Loucy (cell line): ENCODE data around the gene HDAC10.

ENCODE experiments used
- H2AFZ ChIP-seq: fragments of 200-600 bp; sonication (generic); 2 replicates; pipeline ENCODE4 v1.6.0; 2016; ENCODE audit warnings: antibody characterized with exemption, mild to moderate bottlenecking, low read length, moderate library complexity
- H3F3A ChIP-seq: fragments of 200-600 bp; 2 replicates; pipeline ENCODE4 v1.6.0; 2016; ENCODE audit warnings: antibody characterized with exemption, low read depth, mild to moderate bottlenecking
- H3K27me3 ChIP-seq: fragments of 200-600 bp; sonication (generic); 2 replicates; pipeline ENCODE4 v1.6.1; 2014; ENCODE audit warnings: low read length, mild to moderate bottlenecking; ENCODE audit not compliant: insufficient read depth, poor library complexity, severe bottlenecking
- H3K36me3 ChIP-seq: fragments of 200-600 bp; sonication (generic); 2 replicates; pipeline ENCODE4 v1.6.1; 2016; ENCODE audit warnings: low read length; ENCODE audit not compliant: insufficient read depth
- H3K4me1 ChIP-seq: fragments of 200-600 bp; sonication (generic); 2 replicates; pipeline ENCODE4 v1.5.1; 2014; ENCODE audit warnings: low read length, mild to moderate bottlenecking; ENCODE audit not compliant: insufficient read depth, poor library complexity, severe bottlenecking
- H3K4me2 ChIP-seq: fragments of 200-600 bp; sonication (generic); 2 replicates; pipeline ENCODE4 v1.6.0; 2014; ENCODE audit warnings: antibody characterized with exemption, low read length, low read depth, mild to moderate bottlenecking; ENCODE audit not compliant: poor library complexity, severe bottlenecking
- H3K4me3 ChIP-seq: fragments of 200-600 bp; sonication (generic); 2 replicates; pipeline ENCODE4 v1.5.1; 2014; ENCODE audit warnings: low read length, mild to moderate bottlenecking, mixed read lengths; ENCODE audit not compliant: poor library complexity, severe bottlenecking
- H3K79me2 ChIP-seq: fragments of 200-600 bp; sonication (generic); 2 replicates; pipeline ENCODE4 v1.6.1; 2014; ENCODE audit warnings: low read length; ENCODE audit not compliant: insufficient read depth
- H3K9ac ChIP-seq: fragments of 200-600 bp; sonication (generic); 2 replicates; pipeline ENCODE4 v1.6.0; 2014; ENCODE audit warnings: mild to moderate bottlenecking, low read depth, low read length, moderate library complexity; ENCODE audit not compliant: poor library complexity, severe bottlenecking
- H3K9me2 ChIP-seq: fragments of 200-600 bp; sonication (generic); replicated peaks from 2 replicates; pipeline ENCODE4 v1.6.1; 2016; ENCODE audit warnings: low read depth, low read length, mixed read lengths
- H3K9me3 ChIP-seq: fragments of 200-600 bp; sonication (generic); 2 replicates; pipeline ENCODE4 v1.6.1; 2014; ENCODE audit warnings: mild to moderate bottlenecking, antibody characterized with exemption, low read length, low read depth; ENCODE audit not compliant: insufficient read depth
- H4K20me1 ChIP-seq: fragments of 200-600 bp; sonication (generic); 2 replicates; pipeline ENCODE4 v1.6.0; 2014; ENCODE audit warnings: antibody characterized with exemption, low read length, mild to moderate bottlenecking; ENCODE audit not compliant: insufficient read depth, poor library complexity, severe bottlenecking
- EZH2phosphoT487 ChIP-seq: fragments of 200-600 bp; IDR thresholded peaks from 2 replicates; pipeline ENCODE4 v1.6.1; 2018; ENCODE audit warnings: antibody characterized with exemption, mild to moderate bottlenecking, moderate library complexity, borderline replicate concordance
- TF ChIP-seq, protein P1 (sequence below): fragments of 200-600 bp; sonication (generic); conservative IDR thresholded peaks from 2 replicates; pipeline ENCODE4 v1.5.1; 2014; ENCODE audit warnings: mild to moderate bottlenecking, antibody characterized with exemption, low read length

The HDAC10 gene

GRCh38 chr22:50272044-50272802 is 21.2 kb upstream of the HDAC10 start:
- no peaks in the 10 kb centered on the region for H3K9me3 ChIP-seq
- no peak for TF ChIP-seq EZH2phosphoT487
- TF ChIP-seq, protein P1, sequence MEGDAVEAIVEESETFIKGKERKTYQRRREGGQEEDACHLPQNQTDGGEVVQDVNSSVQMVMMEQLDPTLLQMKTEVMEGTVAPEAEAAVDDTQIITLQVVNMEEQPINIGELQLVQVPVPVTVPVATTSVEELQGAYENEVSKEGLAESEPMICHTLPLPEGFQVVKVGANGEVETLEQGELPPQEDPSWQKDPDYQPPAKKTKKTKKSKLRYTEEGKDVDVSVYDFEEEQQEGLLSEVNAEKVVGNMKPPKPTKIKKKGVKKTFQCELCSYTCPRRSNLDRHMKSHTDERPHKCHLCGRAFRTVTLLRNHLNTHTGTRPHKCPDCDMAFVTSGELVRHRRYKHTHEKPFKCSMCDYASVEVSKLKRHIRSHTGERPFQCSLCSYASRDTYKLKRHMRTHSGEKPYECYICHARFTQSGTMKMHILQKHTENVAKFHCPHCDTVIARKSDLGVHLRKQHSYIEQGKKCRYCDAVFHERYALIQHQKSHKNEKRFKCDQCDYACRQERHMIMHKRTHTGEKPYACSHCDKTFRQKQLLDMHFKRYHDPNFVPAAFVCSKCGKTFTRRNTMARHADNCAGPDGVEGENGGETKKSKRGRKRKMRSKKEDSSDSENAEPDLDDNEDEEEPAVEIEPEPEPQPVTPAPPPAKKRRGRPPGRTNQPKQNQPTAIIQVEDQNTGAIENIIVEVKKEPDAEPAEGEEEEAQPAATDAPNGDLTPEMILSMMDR, result no peak
- no peaks in the 10 kb centered on the region for H3K27me3 ChIP-seq
- no peaks in the 10 kb centered on the region for H3F3A ChIP-seq
- H3K9me2 ChIP-seq, result no peaks in the 10 kb centered on the region
- H3K9ac ChIP-seq, result no peak overlapping the region
- peaks cover 8% of the 10 kb centered on the region for H3K4me1 ChIP-seq
- H3K4me2 ChIP-seq, result no peak overlapping the region
- H3K4me3 ChIP-seq, result no peak overlapping the region
- H3K79me2 ChIP-seq, result no peaks in the 10 kb centered on the region
- H2AFZ ChIP-seq, result no peak overlapping the region
- H4K20me1 ChIP-seq, result no peaks in the 10 kb centered on the region
- H3K36me3 ChIP-seq, result no peaks in the 10 kb centered on the region

DNA sequence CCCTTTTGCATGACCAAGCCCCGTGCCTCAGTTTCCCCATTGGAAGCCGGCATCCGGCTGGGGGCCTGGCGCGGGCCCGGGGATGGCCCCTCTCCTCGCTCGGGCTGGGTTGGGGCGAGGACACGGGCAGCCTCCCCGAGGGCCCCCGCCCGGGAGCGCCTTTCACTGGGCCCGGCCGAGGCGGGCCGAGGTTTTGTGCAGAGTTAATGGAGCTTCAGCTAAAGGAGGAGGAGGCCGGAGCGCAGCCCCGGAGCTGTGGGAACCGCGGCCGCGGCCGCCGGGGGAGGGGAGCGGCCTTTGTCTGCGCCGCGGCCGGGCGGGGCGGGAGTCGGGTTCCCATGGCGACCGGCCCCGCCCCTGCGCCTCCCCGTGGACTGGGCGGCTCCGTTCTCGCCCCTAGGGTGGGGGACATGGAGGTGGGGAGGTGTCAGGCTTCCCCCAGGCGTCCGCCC is 20.5 kb upstream of the HDAC10 start:
- Histone ChIP-seq H3K4me2 (peak overlapping the region; percentile 64), H3K36me3 (no peaks in the 10 kb centered on the region), H2AFZ (no peak overlapping the region), H3K27me3 (no peaks in the 10 kb centered on the region), H3K9me2 (no peaks in the 10 kb centered on the region), H3K79me2 (no peaks in the 10 kb centered on the region), H4K20me1 (no peaks in the 10 kb centered on the region), H3K4me3 (peak overlapping the region; percentile 59), H3K9me3 (no peaks in the 10 kb centered on the region), H3K4me1 (peaks cover 8% of the 10 kb centered on the region), H3K9ac (no peak overlapping the region), H3F3A (no peaks in the 10 kb centered on the region)
- no peak for TF ChIP-seq EZH2phosphoT487
- TF ChIP-seq, protein P1, result no peak

- no peaks in the 10 kb centered on the region; the same call in 1 of the 2 replicates for H3K9me3 ChIP-seq
- no peaks in the 10 kb centered on the region for H3K79me2 ChIP-seq
- TF ChIP-seq, protein P1, result no peak
- TF ChIP-seq EZH2phosphoT487, result no peak
- H3K36me3 ChIP-seq, result no peaks in the 10 kb centered on the region
- H3K4me1 ChIP-seq, result peaks cover 8% of the 10 kb centered on the region
- H3K4me3 ChIP-seq, result peak overlapping the region; percentile 59
- no peaks in the 10 kb centered on the region for H4K20me1 ChIP-seq
- no peaks in the 10 kb centered on the region for H3F3A ChIP-seq
- no peak overlapping the region for H2AFZ ChIP-seq
- peak overlapping the region; percentile 64 for H3K4me2 ChIP-seq
- no peaks in the 10 kb centered on the region for H3K9me2 ChIP-seq
- no peak overlapping the region for H3K9ac ChIP-seq
- H3K27me3 ChIP-seq, result no peaks in the 10 kb centered on the region
These were observed 19.8 kb upstream of the HDAC10 start for GRCh38 chr22:50270666-50271394.
